Osteoblast (primary cell): Measurements from ENCODE around the gene COX15. TPM values are rescaled to one million over a fixed set of nuclear protein-coding genes. Genes with fewer than 3 reads are reported as not detected.

Experiments
- DNase-seq: peaks from one replicate; pipeline ENCODE4 v3.0.0; 2011; ENCODE audit warnings: low spot score, mixed read lengths; ENCODE audit not compliant: insufficient read length; ENCODE audit errors: missing footprints
- H2AFZ ChIP-seq: 2 replicates; pipeline ENCODE4 v1.6.0; 2011; ENCODE audit warnings: mild to moderate bottlenecking, low read length
- H3K27ac ChIP-seq: 2 replicates; pipeline ENCODE4 v1.5.1; 2011; ENCODE audit warnings: mild to moderate bottlenecking, low read depth, low read length, moderate library complexity
- H3K27me3 ChIP-seq: 2 replicates; pipeline ENCODE4 v1.6.0; 2012; ENCODE audit warnings: mild to moderate bottlenecking, control low read depth, inconsistent platforms, low read length, moderate library complexity; ENCODE audit not compliant: insufficient read depth
- H3K36me3 ChIP-seq: 2 replicates; pipeline ENCODE4 v1.5.1; 2011; ENCODE audit warnings: mild to moderate bottlenecking, low read length, control low read depth, moderate library complexity; ENCODE audit not compliant: insufficient read depth
- H3K4me1 ChIP-seq: 2 replicates; pipeline ENCODE4 v1.5.1; 2011; ENCODE audit warnings: mild to moderate bottlenecking, low read length, control low read depth, moderate library complexity; ENCODE audit not compliant: insufficient read depth
- H3K4me2 ChIP-seq: 2 replicates; pipeline ENCODE4 v1.6.0; 2011; ENCODE audit warnings: mild to moderate bottlenecking, low read length; ENCODE audit not compliant: insufficient read depth
- H3K4me3 ChIP-seq: fragments of 200-600 bp; sonication (generic); 3 replicates; pipeline ENCODE4 v1.5.1; 2012; ENCODE audit warnings: mild to moderate bottlenecking, low read length, inconsistent platforms; ENCODE audit not compliant: insufficient read depth
- H3K79me2 ChIP-seq: 2 replicates; pipeline ENCODE4 v1.6.0; 2012; ENCODE audit warnings: mild to moderate bottlenecking, low read length, control low read depth, inconsistent platforms; ENCODE audit not compliant: insufficient read depth
- H3K9me3 ChIP-seq: 2 replicates; pipeline ENCODE4 v1.5.1; 2011; ENCODE audit warnings: low read depth, low read length, control low read depth
- H4K20me1 ChIP-seq: 2 replicates; pipeline ENCODE4 v1.6.0; 2012; ENCODE audit warnings: mild to moderate bottlenecking, low read length, control low read depth; ENCODE audit not compliant: insufficient read depth
- total RNA-seq: library from RNA; depleted of rRNA; stranded (reverse); fragments of >200 nt; gene quantifications from 2 replicates; pipeline ENCODE4 v1.2.3, GENCODE V29; 2012
- TF ChIP-seq, protein P1 (sequence below): IDR thresholded peaks from 2 replicates; pipeline ENCODE4 v1.5.1; 2011; ENCODE audit warnings: mild to moderate bottlenecking, low read depth, low read length, moderate library complexity; ENCODE audit errors: extremely low read depth

The COX15 gene
- total RNA-seq, 1 donor: 36.9 TPM

DNA sequence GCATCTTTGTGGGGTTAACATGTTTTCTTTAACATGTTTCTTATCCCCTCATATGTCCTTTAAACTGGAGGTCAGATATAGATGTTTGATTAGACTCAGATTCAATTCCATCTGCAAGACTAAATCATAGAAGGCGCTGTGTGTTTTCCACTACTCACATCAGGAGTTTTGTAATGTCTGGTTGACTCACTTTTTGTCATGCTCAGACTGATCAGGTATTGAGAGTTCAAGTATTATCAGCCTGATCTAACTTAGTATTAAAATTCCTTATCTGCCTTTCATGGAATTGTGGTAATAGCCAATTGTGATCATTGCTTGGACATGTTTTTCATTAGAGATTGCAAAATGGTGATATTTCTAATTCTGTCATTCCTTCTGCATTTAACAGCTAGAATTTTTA is 42.5 kb downstream of the COX15 start:
- Histone ChIP-seq H4K20me1 (no peaks in the 10 kb centered on the region), H3K9me3 (no peaks in the 10 kb centered on the region), H3K4me3 (no peak overlapping the region), H2AFZ (no peak overlapping the region), H3K4me1 (peaks cover 34% of the 10 kb centered on the region), H3K79me2 (peaks cover 22% of the 10 kb centered on the region), H3K27me3 (no peaks in the 10 kb centered on the region), H3K36me3 (peaks cover 64% of the 10 kb centered on the region), H3K4me2 (no peak overlapping the region), H3K27ac (peak overlapping the region; percentile 3)
- DNase-seq: no peak
- TF ChIP-seq, protein P1, sequence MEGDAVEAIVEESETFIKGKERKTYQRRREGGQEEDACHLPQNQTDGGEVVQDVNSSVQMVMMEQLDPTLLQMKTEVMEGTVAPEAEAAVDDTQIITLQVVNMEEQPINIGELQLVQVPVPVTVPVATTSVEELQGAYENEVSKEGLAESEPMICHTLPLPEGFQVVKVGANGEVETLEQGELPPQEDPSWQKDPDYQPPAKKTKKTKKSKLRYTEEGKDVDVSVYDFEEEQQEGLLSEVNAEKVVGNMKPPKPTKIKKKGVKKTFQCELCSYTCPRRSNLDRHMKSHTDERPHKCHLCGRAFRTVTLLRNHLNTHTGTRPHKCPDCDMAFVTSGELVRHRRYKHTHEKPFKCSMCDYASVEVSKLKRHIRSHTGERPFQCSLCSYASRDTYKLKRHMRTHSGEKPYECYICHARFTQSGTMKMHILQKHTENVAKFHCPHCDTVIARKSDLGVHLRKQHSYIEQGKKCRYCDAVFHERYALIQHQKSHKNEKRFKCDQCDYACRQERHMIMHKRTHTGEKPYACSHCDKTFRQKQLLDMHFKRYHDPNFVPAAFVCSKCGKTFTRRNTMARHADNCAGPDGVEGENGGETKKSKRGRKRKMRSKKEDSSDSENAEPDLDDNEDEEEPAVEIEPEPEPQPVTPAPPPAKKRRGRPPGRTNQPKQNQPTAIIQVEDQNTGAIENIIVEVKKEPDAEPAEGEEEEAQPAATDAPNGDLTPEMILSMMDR: no peak

DNA sequence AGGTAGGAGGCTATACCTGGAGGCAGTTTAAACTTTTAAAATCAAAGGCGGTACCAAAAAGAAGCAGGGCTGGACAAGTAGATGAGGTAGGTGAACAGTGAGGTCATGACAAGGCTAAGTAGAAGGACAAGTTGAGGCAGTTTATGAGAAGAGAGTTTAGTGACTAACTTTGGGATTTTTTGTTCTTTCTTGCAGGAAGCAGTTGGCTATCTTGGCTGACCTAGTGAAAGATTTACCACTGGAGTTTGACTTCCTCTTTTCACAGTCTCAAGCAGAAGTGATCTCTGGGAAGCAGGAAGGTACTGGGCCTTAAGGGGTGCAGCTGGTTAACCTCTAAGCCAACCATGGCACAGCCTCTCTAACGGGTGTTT is 46.3 kb downstream of the COX15 start:
- no peak overlapping the region for H2AFZ ChIP-seq
- H3K4me3 ChIP-seq: no peak overlapping the region
- H3K27me3 ChIP-seq: no peaks in the 10 kb centered on the region
- H3K4me1 ChIP-seq: peaks cover 30% of the 10 kb centered on the region
- no peaks in the 10 kb centered on the region for H4K20me1 ChIP-seq
- H3K79me2 ChIP-seq: peaks cover 33% of the 10 kb centered on the region
- TF ChIP-seq, protein P1: no peak
- H3K36me3 ChIP-seq: peaks cover 58% of the 10 kb centered on the region
- no peaks in the 10 kb centered on the region for H3K9me3 ChIP-seq
- no peak for DNase-seq
- no peak overlapping the region for H3K4me2 ChIP-seq
- H3K27ac ChIP-seq: no peak overlapping the region

DNA sequence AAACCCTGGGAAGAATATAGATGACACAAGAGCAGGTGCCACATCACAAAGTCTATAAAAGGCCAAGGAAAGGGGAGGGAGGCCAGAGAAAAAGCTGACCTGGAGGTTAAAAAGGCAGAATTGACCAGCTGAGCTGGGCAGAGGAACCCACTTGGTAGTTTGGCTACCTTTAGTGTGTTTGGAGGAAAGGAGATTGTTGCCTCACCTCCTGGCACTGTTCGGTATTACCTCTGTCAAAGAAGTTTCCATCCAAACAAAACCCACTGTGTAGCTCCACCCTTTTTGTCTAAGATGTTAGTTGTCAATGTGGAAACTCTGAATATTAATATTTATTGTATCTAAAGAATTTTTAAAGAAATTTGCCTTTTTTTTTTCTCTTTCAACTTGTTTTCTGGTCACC is 49.2 kb downstream of the COX15 start:
- Histone ChIP-seq H3K4me1 (peaks cover 17% of the 10 kb centered on the region), H3K36me3 (peaks cover 68% of the 10 kb centered on the region), H3K4me2 (no peak overlapping the region), H3K27me3 (no peaks in the 10 kb centered on the region), H3K79me2 (peaks cover 44% of the 10 kb centered on the region), H4K20me1 (no peaks in the 10 kb centered on the region), H2AFZ (no peak overlapping the region), H3K4me3 (no peak overlapping the region), H3K9me3 (no peaks in the 10 kb centered on the region), H3K27ac (peak overlapping the region; percentile 9)
- TF ChIP-seq, protein P1: no peak
- no peak for DNase-seq

Other genes starting within 250 kb of the COX15 start
- not detected in 2 replicates for gene NKX2-3, start 199.2 kb downstream of the COX15 start, total RNA-seq
- gene SLC25A28, start 111.7 kb downstream of the COX15 start, total RNA-seq: 16.2 and 16.3 TPM in 2 replicates
- 33.3 and 35.5 TPM in 2 replicates for gene ENTPD7, start 72.6 kb downstream of the COX15 start, total RNA-seq
- 11.8 and 13.8 TPM in 2 replicates for gene CUTC, start 107 bp upstream of the COX15 start, total RNA-seq
- gene ABCC2, start 50.5 kb upstream of the COX15 start, total RNA-seq: 1.5 and 1.8 TPM in 2 replicates